NCI-H1694 (cell line): ENCODE measurements around the gene PNPLA6.
"Not testable (repeated sequence)": the region's sequence is repeated elsewhere in the genome, so short reads cannot be mapped to it uniquely, and the experiment has no call there.

Experiments used
- DNase-seq: peaks from one replicate; lab custom pipeline; 2025; lab: John Stamatoyannopoulos, UW

The PNPLA6 gene

GRCh38 chr19:7533281-7533885 is 2.1 kb upstream of the PNPLA6 start:
- DNase-seq = no peak

GRCh38 chr19:7533925-7534480 is 1.5 kb upstream of the PNPLA6 start:
- peak; percentile 32 for DNase-seq

- no peak for DNase-seq
Observed at GRCh38 chr19:7534531-7535046, 928 bp upstream of the PNPLA6 start.

- DNase-seq = no peak
Observed at GRCh38 chr19:7535998-7536695, 630 bp downstream of the PNPLA6 start.

- not testable (repeated sequence) for DNase-seq
Observed at GRCh38 chr19:7538990-7539389, 3.5 kb downstream of the PNPLA6 start.

- DNase-seq = no peak
Observed at GRCh38 chr19:7539827-7540425, 4.4 kb downstream of the PNPLA6 start.

GRCh38 chr19:7540761-7541474 is 5.4 kb downstream of the PNPLA6 start:
- DNase-seq = no peak

GRCh38 chr19:7541475-7541824 is 5.9 kb downstream of the PNPLA6 start:
- no peak for DNase-seq

- DNase-seq = no peak
Observed at GRCh38 chr19:7541828-7542443, 6.4 kb downstream of the PNPLA6 start.

- DNase-seq = no peak
Observed at GRCh38 chr19:7542556-7543348, 7.2 kb downstream of the PNPLA6 start.

GRCh38 chr19:7544626-7545025 is 9.1 kb downstream of the PNPLA6 start:
- DNase-seq = no peak

- no peak for DNase-seq
Observed at GRCh38 chr19:7545300-7545699, 9.8 kb downstream of the PNPLA6 start.

- DNase-seq = no peak
Observed at GRCh38 chr19:7545904-7546303, 10.4 kb downstream of the PNPLA6 start.

- DNase-seq = no peak
Observed at GRCh38 chr19:7547159-7547558, 11.6 kb downstream of the PNPLA6 start.

GRCh38 chr19:7549429-7550148 is 14.1 kb downstream of the PNPLA6 start:
- no peak for DNase-seq

- DNase-seq = no peak
Observed at GRCh38 chr19:7550169-7550770, 14.8 kb downstream of the PNPLA6 start.

GRCh38 chr19:7550987-7551761 is 15.7 kb downstream of the PNPLA6 start:
- no peak for DNase-seq

- DNase-seq = no peak
Observed at GRCh38 chr19:7552781-7553180, 17.3 kb downstream of the PNPLA6 start.

- no peak for DNase-seq
Observed at GRCh38 chr19:7554565-7554964, 19.0 kb downstream of the PNPLA6 start.
